Fibroblast of pulmonary artery (primary cell): ENCODE measurements around the gene VPS8.

ENCODE experiments used
- DNase-seq: peaks from one replicate; pipeline ENCODE4 v3.0.0-alpha.2; 2010; ENCODE audit warnings: low read depth
- H3K4me3 ChIP-seq: replicated peaks from 2 replicates; pipeline ENCODE4 v1.5.1; 2011; ENCODE audit warnings: low read depth, mild to moderate bottlenecking, control low read depth, low read length, moderate library complexity
- TF ChIP-seq, protein P1 (sequence below): IDR thresholded peaks from 2 replicates; pipeline ENCODE4 v1.5.1; 2011; ENCODE audit warnings: mild to moderate bottlenecking, control low read depth, low read length, inconsistent platforms; ENCODE audit errors: missing control alignments

VPS8 gene

DNA sequence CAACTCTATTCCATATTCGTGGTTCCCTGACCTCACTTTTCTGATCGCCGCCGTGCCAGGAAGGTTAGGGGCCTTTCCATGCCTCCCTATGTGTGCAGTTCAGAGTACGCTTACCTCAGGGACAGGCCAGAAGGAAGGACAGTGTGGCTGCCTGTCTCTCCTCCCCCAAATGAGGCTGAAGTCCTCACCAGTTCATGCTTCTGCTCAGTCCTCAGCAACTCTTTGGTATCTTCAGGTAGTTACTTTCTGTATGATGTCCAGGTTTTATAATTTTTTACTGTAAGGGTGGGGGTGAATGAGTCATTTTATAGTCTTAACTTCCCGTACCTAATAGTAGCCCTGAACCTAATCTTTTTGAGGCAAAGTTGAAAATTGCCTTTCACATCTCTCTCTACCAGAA lies 98.7 kb downstream of the VPS8 start:
- TF ChIP-seq, protein P1, sequence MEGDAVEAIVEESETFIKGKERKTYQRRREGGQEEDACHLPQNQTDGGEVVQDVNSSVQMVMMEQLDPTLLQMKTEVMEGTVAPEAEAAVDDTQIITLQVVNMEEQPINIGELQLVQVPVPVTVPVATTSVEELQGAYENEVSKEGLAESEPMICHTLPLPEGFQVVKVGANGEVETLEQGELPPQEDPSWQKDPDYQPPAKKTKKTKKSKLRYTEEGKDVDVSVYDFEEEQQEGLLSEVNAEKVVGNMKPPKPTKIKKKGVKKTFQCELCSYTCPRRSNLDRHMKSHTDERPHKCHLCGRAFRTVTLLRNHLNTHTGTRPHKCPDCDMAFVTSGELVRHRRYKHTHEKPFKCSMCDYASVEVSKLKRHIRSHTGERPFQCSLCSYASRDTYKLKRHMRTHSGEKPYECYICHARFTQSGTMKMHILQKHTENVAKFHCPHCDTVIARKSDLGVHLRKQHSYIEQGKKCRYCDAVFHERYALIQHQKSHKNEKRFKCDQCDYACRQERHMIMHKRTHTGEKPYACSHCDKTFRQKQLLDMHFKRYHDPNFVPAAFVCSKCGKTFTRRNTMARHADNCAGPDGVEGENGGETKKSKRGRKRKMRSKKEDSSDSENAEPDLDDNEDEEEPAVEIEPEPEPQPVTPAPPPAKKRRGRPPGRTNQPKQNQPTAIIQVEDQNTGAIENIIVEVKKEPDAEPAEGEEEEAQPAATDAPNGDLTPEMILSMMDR, result no peak
- no peak for DNase-seq
- no peak overlapping the region for H3K4me3 ChIP-seq

DNA sequence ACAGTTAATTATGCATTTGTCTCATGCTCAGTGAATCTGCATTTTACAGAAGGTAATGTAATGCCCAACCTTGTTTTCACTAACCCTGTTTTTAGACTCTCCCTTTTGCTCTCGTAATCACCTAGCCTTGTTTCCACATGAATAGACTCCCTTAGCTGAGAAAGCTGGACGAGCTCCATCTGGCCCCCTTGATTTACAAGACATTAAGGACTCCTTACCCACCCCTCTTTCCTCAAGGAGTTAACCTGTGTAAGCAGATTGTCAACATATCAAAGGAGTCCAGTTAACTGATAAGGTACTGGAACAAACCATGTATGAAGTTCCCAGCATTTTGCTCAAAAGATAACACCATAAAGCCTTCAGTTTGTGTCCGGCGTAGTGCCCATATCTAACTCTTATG lies 99.6 kb downstream of the VPS8 start:
- no peak for DNase-seq
- H3K4me3 ChIP-seq, result no peak overlapping the region
- TF ChIP-seq, protein P1, result no peak

DNA sequence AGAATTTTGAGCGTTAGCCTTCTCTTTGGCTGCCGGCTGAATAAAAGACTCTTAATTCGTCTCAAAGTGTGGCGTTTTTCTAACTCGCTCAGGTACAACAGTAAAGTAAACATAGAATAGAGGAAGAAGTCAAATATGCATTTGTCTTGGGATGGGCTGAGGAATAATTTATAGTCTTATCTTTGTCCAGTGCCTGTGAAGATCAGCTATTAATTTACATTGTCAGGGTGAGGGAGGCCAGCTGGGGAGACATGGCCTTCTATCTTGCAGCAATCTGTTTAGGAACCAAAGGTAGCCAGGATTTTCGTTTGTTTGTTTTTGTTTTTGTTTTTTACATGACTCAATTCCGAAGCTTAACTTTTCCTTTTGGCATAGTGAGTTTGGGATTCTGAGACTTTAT lies 100.2 kb downstream of the VPS8 start:
- TF ChIP-seq, protein P1, result no peak
- no peak for DNase-seq
- no peak overlapping the region for H3K4me3 ChIP-seq

DNA sequence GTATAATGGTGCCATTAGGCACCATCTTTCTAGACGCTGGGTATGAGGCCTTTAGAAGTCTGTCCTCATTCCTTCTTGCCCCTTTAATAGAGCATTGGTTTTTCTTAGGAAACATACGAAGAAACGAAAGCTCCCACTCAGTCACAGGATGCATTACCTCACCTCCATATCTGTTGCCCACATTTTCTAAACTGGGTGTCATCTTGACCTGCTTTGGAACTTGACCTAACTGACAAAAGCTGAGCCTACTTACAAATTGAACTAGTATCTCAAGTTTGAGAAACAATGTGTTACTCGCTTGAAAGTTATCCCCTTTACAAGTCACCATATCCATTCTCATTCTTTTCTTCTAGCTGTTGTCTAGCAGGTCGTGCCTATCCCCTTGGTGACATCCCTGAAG lies 102.7 kb downstream of the VPS8 start:
- H3K4me3 ChIP-seq, result no peak overlapping the region
- DNase-seq, result peak; percentile 46
- TF ChIP-seq, protein P1, result no peak

DNA sequence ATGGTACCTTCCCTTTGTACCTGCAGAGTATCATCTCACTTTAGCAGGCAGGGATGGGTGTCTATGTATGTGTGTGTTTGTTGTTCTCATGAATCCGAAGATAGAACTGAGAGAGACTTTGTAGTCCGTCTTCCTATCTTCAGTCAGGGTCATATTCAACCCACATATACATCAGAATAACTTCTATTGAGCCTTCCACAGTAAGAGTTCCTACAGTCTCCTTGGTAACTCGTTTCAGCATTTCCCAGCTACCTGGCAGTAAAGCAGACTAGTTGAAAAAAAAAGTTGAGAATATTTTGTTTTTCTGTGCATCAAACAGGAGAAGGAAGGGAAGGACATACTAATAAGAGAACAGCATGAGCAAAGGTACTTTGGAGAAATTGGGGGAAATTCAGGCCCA lies 106.8 kb downstream of the VPS8 start:
- TF ChIP-seq, protein P1, result no peak
- no peak for DNase-seq
- no peak overlapping the region for H3K4me3 ChIP-seq

DNA sequence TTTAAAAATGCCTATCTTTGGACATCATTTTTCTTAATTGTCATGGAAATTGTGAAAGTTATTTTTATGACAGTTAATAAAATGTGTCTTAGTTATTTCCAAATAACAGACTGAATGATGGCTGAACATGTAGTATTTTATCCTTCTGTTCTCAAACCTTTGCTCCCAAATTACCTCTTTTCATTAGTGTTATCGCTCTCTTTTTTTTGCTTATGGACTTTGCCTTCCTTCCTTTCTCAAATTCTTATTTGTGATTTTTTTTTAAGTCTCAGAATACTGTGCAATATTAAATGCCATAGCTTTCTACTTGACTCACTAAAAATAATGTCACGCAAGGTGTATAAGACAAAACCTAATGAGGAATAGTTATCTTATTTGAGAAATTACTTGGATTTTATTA lies 107.7 kb downstream of the VPS8 start:
- DNase-seq, result no peak
- TF ChIP-seq, protein P1, result no peak
- H3K4me3 ChIP-seq, result no peak overlapping the region

DNA sequence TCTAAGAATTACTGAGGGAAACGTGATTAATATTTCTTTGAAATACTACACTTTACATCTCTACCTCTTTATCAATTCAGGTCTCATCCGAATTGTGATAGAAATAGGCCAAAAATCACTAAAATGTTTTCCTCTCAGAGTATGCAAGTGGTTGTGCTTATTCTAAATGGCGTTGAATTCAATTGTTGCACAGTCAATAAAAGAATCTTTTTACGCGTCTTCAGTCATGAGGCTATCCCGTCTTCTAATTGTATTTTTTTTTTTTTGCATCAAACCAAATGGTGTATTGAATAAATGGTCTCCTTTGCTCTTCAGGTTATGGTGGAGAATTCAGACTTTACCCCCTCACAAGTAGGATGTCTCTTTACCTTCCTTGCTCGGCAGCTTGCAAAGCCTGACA lies 112.6 kb downstream of the VPS8 start:
- no peak for DNase-seq
- TF ChIP-seq, protein P1, result no peak
- no peak overlapping the region for H3K4me3 ChIP-seq
